ENCODE data around the gene FAM219B. TPM values are rescaled to one million over a fixed set of nuclear protein-coding genes. Genes with fewer than 3 reads are reported as not detected.
A peak's percentile ranks its signal among the peaks of the same experiment; 100 is the strongest.

Gene FAM219B
- total and polyA plus RNA-seq, 2 of the 8 experiments (the other 6 are each of a cell fraction or from before 2014, with no cell fraction given), result 57.1 to 66.6 TPM

DNA sequence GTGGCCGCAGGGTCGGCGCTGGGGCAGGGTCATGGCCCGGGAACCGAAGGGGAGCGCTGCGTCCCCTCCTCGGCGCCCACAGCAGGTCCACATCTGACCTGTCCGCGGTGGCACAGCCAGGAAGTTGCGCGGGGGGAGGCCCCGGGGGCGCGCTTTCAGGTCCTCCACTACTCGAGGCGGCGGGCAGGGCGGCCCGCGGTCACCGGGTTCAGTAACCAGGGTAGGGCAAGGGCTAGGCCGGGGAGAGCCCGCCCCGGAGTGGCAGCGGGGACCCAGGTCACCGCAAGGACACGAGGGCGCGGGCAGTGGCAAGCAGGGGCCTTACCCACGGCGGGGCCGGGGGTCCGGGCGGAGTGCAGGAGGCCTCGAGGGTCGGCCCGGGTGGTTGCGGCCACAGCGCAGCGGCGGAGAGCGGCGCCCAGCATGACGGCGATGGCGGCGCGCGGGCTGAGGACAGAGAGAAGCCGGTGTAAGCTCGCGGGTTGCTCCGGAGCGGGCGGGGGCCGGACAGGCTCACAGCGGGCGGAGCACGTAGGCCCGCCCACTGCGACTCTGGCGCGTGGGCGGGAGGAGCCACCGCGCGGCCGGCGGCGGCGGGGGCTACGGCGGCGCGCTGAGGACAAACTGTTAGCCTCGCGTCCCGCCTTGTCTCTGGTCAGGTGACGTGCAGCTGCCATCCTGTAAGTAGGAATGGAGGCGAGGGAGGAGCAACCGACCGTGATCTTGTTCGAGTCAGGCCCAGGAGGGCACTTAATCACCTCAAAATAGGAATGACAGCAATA, 31.1 kb upstream of the FAM219B start, which contains the start of gene COX5A (continued):
- TF ChIP-seq POLR2A (IDR thresholded peaks at IDR 0.05; ENCODE audit: control extremely low read depth in 1 of 2, low read depth in 2 of 2, low read length in 2 of 2) (peak; percentile 72 to 73), TAF1 (IDR thresholded peaks at IDR 0.05; ENCODE audit: low read depth, low read length) (peak; percentile 80), KDM1A (IDR thresholded peaks at IDR 0.05; ENCODE audit: borderline replicate concordance, low read length) (no peak), CHD2 (IDR thresholded peaks at IDR 0.05; ENCODE audit: low read length) (no peak), RFX5 (IDR thresholded peaks at IDR 0.05; ENCODE audit: borderline replicate concordance, low read depth, low read length) (no peak), NANOG (IDR thresholded peaks at IDR 0.05; ENCODE audit: insufficient read depth, low read depth, low read length, poor library complexity, severe bottlenecking) (no peak), FOSL1 (IDR thresholded peaks at IDR 0.05; ENCODE audit: insufficient read depth, low read depth, low read length) (no peak), HDAC2 (IDR thresholded peaks at IDR 0.05; ENCODE audit: borderline replicate concordance in 1 of 2, low read depth in 2 of 2, low read length in 2 of 2) (peak in 1 of 2 experiments; percentile 78; a peak in 1 of 4 replicates), BRCA1 (IDR thresholded peaks at IDR 0.05; ENCODE audit: low read depth, low read length) (no peak)
- TF ChIP-seq, protein P1, sequence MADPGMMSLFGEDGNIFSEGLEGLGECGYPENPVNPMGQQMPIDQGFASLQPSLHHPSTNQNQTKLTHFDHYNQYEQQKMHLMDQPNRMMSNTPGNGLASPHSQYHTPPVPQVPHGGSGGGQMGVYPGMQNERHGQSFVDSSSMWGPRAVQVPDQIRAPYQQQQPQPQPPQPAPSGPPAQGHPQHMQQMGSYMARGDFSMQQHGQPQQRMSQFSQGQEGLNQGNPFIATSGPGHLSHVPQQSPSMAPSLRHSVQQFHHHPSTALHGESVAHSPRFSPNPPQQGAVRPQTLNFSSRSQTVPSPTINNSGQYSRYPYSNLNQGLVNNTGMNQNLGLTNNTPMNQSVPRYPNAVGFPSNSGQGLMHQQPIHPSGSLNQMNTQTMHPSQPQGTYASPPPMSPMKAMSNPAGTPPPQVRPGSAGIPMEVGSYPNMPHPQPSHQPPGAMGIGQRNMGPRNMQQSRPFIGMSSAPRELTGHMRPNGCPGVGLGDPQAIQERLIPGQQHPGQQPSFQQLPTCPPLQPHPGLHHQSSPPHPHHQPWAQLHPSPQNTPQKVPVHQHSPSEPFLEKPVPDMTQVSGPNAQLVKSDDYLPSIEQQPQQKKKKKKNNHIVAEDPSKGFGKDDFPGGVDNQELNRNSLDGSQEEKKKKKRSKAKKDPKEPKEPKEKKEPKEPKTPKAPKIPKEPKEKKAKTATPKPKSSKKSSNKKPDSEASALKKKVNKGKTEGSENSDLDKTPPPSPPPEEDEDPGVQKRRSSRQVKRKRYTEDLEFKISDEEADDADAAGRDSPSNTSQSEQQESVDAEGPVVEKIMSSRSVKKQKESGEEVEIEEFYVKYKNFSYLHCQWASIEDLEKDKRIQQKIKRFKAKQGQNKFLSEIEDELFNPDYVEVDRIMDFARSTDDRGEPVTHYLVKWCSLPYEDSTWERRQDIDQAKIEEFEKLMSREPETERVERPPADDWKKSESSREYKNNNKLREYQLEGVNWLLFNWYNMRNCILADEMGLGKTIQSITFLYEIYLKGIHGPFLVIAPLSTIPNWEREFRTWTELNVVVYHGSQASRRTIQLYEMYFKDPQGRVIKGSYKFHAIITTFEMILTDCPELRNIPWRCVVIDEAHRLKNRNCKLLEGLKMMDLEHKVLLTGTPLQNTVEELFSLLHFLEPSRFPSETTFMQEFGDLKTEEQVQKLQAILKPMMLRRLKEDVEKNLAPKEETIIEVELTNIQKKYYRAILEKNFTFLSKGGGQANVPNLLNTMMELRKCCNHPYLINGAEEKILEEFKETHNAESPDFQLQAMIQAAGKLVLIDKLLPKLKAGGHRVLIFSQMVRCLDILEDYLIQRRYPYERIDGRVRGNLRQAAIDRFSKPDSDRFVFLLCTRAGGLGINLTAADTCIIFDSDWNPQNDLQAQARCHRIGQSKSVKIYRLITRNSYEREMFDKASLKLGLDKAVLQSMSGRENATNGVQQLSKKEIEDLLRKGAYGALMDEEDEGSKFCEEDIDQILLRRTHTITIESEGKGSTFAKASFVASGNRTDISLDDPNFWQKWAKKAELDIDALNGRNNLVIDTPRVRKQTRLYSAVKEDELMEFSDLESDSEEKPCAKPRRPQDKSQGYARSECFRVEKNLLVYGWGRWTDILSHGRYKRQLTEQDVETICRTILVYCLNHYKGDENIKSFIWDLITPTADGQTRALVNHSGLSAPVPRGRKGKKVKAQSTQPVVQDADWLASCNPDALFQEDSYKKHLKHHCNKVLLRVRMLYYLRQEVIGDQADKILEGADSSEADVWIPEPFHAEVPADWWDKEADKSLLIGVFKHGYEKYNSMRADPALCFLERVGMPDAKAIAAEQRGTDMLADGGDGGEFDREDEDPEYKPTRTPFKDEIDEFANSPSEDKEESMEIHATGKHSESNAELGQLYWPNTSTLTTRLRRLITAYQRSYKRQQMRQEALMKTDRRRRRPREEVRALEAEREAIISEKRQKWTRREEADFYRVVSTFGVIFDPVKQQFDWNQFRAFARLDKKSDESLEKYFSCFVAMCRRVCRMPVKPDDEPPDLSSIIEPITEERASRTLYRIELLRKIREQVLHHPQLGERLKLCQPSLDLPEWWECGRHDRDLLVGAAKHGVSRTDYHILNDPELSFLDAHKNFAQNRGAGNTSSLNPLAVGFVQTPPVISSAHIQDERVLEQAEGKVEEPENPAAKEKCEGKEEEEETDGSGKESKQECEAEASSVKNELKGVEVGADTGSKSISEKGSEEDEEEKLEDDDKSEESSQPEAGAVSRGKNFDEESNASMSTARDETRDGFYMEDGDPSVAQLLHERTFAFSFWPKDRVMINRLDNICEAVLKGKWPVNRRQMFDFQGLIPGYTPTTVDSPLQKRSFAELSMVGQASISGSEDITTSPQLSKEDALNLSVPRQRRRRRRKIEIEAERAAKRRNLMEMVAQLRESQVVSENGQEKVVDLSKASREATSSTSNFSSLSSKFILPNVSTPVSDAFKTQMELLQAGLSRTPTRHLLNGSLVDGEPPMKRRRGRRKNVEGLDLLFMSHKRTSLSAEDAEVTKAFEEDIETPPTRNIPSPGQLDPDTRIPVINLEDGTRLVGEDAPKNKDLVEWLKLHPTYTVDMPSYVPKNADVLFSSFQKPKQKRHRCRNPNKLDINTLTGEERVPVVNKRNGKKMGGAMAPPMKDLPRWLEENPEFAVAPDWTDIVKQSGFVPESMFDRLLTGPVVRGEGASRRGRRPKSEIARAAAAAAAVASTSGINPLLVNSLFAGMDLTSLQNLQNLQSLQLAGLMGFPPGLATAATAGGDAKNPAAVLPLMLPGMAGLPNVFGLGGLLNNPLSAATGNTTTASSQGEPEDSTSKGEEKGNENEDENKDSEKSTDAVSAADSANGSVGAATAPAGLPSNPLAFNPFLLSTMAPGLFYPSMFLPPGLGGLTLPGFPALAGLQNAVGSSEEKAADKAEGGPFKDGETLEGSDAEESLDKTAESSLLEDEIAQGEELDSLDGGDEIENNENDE (IDR thresholded peaks at IDR 0.05; ENCODE audit: insufficient replicate concordance, low read length), result no peak

Data from H1 (cell line).